Activated CD8-positive, alpha-beta memory T cell treated with anti-CD3 and anti-CD28 coated beads for 24 hours (primary cell): ENCODE results near the gene COL25A1.
A peak's percentile ranks its signal among the peaks of the same experiment; 100 is the strongest.

Experiments
- DNase-seq: peaks from one replicate; pipeline ENCODE4 v3.0.0-alpha.2; 2020

COL25A1 gene

DNA sequence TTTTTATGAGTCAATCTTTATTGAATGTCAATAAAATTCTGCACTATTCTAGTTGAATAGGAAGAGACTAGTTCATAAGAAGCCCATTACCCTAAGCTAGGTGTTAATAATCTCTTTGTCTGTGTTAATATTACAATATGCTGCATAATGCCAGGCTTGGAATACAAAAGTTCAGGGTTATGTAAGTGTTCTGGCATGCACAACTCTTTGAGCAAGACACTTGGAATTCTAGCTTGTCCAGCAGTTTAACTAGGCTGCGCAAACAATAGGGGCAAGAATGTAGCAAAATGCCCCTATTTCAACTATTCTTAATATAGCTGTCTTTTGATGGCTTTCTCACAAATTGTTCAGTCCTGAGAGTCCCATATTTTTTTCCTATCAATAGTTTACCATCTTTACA lies 508.3 kb downstream of the COL25A1 start:
- no peak for DNase-seq

GRCh38 chr4:108793415-108793814 lies 509.0 kb downstream of the COL25A1 start:
- no peak for DNase-seq

DNA sequence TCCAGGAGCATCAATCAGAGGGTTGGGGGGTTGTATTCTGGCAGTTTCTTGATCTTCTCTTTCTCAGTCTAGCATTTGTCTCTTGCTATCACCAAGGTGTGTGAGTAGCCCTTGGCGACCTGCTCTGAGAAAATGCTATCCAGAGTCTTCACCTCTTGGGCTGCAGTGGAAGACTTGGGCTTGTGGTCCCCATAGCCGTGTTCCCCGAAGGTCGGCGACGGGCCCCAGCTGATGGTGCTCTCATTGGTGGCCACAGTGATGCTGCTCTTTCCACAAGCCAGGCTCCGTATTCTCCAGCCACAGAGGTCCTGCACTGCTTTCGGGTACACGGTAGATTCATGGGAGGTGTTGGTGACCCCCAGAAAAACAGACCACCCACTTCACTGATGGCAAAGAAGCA lies 513.7 kb downstream of the COL25A1 start:
- no peak for DNase-seq

- DNase-seq, result no peak
These were observed 514.7 kb downstream of the COL25A1 start for GRCh38 chr4:108787724-108788123.

DNA sequence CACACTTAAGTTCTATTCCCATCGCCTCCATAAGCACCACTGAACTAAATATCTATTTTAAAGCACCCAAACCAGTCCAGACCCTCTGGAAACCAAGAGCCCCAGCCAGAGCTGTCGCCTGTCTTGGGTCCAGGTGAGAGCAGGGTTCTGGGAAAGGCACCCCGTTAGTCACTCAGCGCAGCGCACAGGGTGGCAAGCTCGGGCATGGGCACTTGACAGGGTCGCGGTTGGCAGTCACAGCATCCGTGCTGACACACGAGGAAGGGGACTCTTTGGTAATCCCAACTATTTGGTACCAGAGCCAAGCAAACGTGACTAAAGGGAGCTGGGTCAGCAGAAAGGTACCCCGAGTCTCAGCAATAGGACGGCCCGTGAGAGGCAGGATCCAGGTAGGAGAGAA lies 515.4 kb downstream of the COL25A1 start:
- DNase-seq, result no peak

GRCh38 chr4:108786351-108786750 lies 516.1 kb downstream of the COL25A1 start:
- DNase-seq, result no peak

GRCh38 chr4:108783665-108784463 lies 518.6 kb downstream of the COL25A1 start:
- DNase-seq, result no peak

- DNase-seq, result no peak
These were observed 522.5 kb downstream of the COL25A1 start for GRCh38 chr4:108779958-108780357.

DNA sequence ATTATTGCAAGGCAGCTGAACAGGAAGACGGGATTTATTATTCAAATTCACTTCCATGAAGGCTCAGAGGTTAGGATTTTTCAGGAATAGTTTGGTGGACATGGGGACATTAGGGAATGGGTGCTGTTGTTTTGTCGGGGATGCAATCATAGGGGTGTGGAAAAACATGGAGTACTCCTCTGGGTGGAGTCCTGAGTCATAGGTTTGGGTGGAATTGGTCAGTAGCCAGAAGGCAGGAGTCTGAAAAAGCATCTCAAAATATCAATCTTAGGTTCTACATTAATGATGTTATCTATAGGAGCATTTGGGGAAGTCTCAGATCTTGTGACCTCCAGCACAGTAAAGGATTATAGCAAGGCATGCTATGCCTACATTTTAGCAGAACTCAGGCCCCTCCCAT lies 525.1 kb downstream of the COL25A1 start:
- no peak for DNase-seq

DNA sequence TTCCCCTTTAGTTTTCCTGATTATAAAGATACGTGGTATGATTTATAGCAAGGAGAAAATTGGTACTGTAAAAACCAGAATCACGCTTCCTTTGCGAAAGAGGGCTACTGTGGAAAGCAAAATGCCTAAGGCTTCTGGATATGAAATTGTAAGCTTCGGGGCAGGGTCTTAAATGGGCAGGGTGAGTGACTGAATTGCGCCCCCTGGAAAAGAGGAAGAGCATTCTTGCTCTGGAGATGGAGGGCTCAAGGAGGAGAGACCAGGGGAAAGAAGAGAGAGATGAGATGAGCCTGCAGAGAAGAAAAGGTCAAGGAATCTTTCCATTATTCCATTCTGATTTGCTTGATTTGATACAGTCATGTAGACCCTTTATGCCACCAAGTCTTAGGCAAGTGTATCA lies 526.5 kb downstream of the COL25A1 start:
- no peak for DNase-seq

GRCh38 chr4:108774809-108775530 lies 527.5 kb downstream of the COL25A1 start:
- DNase-seq, result no peak

DNA sequence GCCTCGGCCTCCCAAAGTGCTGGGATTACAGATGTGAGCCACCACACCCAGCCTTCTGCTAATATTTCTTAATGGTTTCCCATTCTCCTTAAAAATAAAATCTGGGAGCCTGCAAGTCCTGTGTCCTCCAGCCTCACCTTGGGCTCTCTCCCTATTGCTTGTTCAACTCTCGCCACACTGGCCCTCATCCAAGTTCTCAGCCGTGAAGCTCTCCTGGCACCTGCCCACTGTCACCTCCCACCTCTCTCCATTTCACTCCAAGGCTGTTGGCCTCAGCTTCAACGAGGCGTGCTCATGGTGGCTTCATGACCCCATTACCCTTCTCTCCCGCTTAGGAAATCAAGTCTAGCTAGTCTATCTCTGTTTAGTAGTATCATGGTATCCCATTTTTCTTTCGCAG lies 530.1 kb downstream of the COL25A1 start:
- no peak for DNase-seq

- no peak for DNase-seq
These were observed 536.4 kb downstream of the COL25A1 start for GRCh38 chr4:108766058-108766457.

DNA sequence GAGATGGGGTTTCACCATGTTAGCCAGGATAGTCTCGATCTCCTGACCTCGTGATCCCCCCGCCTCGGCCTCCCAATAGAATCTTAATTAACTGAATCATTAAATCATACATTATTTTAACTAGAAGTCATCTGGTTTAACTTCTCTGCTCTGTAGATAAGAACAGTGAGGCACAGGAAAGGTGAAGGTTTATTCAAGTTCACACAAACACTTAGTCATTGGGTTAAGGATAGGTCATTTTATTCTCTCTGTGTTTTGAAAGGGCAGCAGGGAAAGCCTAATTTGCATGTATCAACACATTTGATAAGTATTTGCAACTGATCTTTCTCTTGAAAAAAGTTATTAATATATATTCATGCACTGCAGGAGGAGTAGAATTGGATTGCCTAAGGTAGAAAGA lies 538.5 kb downstream of the COL25A1 start:
- DNase-seq, result no peak

DNA sequence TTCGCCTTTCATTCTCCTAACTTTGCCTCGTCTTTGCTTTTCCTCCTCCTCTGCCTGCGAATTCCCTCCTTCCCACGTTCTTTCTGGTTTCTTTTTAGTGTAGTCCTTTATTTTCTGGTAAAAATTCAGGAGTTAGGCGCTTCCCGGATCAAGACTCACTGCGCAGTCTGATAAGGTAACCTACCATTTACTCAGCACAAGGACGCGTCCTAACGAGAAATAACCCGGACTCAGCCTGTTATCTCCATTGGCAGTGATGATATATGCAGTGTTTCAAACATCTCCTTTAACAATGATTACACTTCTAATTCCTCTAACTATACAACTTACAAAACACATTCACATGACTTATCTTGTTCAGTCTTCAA lies 539.2 kb downstream of the COL25A1 start:
- no peak for DNase-seq

DNA sequence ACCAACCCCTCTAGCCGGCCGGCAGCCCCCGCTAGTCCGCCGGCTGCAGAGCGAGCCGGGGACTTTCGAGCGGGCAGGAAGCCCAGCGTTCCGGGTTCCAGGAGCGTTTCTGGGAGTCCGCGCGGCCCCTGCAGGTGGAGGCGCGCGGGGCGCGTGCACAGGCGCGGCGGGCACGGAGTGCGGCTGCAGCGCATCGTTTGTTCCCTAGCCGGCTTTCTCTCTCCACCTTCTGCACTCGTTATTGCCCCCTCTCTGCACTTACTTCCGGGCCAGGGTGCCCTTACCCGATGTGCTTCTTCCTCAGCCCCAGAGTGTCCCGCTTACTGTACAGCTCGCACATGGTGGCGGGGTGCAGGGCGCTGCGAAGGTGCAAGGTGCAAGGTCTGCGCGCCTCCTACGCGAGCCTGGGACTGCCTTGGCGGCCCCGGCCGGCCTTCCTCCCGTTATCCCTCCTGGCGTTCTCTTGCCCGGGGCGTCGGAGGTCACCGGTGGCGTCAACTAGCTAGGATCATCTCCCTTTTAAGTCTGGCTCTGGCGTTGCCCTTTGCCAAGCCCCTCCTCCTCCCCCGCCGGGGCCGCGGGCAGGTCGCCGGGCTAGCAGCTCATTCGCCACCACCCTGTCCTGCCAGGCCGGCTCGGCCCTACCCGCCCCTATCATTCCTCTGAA lies 539.8 kb downstream of the COL25A1 start, which contains the start of gene ETNPPL:
ETNPPL (minus strand) TSS at position 495 of the 667 bp plus-strand sequence; CDS start at position 340, 155 bp downstream.
- peak; percentile 72 for DNase-seq
